ENCODE measurements around the gene ASB2.

GRCh38 chr14:93928184-93929047, 48.0 kb downstream of the ASB2 start:
- TF ChIP-seq, protein P1, sequence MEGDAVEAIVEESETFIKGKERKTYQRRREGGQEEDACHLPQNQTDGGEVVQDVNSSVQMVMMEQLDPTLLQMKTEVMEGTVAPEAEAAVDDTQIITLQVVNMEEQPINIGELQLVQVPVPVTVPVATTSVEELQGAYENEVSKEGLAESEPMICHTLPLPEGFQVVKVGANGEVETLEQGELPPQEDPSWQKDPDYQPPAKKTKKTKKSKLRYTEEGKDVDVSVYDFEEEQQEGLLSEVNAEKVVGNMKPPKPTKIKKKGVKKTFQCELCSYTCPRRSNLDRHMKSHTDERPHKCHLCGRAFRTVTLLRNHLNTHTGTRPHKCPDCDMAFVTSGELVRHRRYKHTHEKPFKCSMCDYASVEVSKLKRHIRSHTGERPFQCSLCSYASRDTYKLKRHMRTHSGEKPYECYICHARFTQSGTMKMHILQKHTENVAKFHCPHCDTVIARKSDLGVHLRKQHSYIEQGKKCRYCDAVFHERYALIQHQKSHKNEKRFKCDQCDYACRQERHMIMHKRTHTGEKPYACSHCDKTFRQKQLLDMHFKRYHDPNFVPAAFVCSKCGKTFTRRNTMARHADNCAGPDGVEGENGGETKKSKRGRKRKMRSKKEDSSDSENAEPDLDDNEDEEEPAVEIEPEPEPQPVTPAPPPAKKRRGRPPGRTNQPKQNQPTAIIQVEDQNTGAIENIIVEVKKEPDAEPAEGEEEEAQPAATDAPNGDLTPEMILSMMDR (conservative IDR thresholded peaks at IDR 0.05; ENCODE audit: low read depth, low read length), result no peak
- no peak for TF ChIP-seq EZH2 (IDR thresholded peaks at IDR 0.05; ENCODE audit: borderline replicate concordance, low read depth, low read length, poor library complexity, severe bottlenecking)

Data from A673 (cell line).